GM18867 (cell line): Measurements from ENCODE around the gene SGPL1.

Experiments
- ATAC-seq: cut with Tn5 transposase; IDR thresholded peaks from one replicate; pipeline ENCODE4 v1.9.1; 2021; ENCODE audit warnings: mild to moderate bottlenecking, moderate library complexity; ENCODE audit not compliant: unreplicated experiment

The SGPL1 gene

DNA sequence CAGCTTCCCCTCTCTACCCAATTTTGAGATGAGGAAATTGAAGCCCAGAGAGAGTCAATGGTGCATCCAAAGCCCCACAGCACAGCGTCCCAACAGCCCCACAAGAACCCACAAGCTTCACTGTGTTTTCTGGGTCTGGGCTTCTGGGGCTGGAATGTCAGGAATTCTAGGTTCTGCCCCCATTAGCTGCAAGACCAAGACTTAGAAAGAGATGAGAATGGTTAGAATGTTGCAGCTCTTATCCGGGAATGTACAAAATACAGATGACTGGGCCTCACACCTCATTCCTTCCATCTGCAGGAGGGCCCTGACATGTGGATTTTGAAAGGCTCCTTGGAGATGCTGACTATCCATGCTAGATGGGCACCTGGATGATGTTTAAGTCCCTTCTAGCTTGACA lies 6.0 kb upstream of the SGPL1 start:
- ATAC-seq = no peak

DNA sequence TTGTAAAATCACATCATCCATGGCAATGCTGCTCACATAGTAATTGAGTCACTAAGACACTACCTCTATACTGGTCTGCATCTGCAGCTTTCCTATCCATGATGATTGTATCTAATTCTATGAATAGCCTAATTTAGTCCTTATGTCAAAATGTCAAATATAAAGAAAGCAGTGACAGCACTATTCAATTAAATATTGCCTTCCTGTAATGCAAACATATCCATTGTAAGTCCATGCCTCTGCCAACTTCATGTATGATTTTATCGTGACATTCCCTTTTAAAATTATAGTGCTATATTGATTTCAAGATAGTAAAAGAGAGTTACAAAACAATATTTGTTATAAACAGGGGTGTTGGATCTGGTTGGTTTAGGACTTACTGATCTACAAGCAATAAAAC lies 4.8 kb upstream of the SGPL1 start:
- no peak for ATAC-seq

DNA sequence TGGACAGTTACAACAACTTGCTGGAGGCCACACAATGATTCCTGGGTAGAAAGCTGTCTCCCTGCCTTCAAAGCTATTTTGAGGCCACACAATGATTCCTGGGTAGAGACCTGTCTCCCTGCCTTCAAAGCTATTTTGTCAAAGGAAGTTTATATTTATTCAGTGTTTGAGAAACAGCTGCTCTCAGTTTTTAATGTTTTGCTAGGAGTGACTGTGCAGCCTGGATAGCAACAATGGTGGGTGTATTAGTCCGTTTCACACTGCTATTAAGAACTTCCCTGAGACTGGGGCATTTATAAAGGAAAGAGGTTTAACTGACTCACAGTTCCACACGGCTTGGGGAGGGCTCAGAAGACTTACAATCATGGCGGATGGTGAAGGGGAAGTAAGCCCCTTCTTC lies 3.9 kb upstream of the SGPL1 start:
- ATAC-seq = no peak

DNA sequence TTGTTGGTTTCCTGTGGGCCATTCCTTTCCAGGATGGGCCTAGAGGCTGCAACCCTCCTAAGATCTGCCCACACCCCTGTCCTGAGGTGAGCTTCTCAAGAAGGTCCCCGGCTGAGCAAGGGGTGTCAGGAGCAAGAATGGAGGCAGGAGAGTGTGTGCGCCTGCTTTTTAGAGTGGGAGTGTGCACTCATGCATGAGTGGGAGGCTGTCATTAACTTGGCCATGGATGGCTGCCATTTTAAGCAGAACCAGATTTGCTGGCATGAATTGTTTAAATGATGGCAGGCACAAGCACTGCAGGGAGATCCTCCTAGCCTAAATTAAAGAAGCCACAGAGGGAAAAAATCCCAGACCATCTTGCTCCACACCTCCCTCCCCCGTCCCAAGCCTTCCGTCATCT lies 2.9 kb upstream of the SGPL1 start:
- ATAC-seq = no peak

DNA sequence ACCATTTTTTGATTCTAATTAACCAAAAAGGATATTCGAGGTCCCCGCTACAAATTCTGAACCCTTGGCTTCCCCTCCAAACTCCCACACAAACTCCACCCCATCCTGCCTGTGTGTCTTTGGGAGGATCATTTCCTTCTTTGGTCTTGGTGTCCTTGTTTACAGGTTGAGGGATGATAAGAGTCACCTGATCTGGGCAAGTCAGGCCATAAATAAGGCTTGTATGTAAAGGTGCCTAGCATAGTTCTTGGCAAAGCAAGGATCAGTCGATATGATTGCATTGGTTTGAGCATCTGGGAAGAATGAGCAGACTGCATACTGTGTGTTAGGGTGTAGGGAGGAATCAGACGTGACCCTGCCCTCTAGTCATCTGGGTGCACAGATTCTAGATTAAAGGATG lies 1.6 kb upstream of the SGPL1 start:
- no peak for ATAC-seq

DNA sequence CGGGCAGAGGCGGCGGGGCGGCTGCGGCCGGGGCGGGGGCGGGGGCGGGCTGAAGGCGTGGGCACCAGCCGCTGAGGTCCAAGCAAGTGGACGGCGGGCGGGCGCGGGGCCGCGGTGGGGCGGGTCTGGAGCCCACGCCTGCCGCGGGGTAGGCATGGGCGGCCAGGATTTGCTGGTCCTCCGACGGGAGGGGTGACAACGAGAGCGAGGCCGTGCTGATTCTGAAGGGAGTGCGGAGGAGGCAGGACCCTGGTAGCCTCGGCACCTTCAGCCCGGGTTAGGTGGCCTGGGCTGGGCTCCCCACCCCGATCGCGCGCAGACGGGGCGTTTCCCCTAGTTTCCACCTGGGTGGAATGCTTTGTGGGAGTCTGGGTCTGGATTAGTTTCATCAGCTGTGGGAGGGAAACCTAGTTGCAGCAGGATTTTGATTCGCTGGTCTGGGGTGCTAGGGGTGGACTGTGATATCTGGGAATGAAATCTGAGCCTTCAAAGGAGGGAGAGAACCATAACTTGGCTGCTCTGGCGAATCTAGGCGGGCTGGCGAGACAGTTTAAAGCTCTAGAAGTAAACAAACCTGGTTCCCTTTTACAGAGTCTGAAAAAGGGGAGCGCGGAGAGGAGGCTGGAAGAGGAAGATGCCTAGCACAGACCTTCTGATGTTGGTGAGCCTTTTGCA lies 609 bp downstream of the SGPL1 start:
- peak; percentile 45 for ATAC-seq

DNA sequence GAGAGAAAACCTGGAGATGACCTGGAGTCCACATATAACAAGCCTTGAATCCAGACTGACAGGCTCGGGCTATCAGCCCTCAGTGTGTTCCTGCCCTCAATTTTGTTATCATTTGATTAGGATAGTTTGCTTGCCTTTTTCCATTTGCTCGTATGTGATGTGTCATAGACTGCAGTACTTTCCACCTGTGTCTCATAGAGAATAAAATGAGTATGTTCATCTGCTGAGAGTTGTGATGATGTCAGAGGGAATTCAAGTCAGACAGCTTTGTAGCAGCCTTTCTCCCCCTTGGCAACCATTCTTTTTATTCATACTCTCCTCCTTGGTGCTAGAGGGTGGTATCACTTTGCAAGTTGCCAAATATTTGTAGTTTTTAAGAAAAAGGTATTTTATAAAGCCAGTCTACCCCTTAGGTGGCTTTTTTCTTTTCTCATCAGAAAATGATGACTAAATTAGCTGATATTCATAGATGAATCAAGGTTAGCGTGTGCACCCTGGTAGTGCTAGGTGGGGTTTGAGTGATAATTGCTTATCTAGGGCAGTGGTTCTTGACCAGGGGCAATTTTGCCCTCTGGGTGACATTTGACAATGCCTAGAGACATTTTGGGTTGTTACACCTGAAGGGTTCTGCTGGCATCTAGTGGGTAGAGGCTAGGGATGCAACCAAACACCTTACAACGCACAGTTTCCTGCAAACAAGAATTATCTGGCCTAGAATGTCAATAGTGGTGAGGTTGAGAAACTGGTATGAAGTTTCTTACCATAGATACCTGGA lies 5.4 kb downstream of the SGPL1 start:
- ATAC-seq = no peak

DNA sequence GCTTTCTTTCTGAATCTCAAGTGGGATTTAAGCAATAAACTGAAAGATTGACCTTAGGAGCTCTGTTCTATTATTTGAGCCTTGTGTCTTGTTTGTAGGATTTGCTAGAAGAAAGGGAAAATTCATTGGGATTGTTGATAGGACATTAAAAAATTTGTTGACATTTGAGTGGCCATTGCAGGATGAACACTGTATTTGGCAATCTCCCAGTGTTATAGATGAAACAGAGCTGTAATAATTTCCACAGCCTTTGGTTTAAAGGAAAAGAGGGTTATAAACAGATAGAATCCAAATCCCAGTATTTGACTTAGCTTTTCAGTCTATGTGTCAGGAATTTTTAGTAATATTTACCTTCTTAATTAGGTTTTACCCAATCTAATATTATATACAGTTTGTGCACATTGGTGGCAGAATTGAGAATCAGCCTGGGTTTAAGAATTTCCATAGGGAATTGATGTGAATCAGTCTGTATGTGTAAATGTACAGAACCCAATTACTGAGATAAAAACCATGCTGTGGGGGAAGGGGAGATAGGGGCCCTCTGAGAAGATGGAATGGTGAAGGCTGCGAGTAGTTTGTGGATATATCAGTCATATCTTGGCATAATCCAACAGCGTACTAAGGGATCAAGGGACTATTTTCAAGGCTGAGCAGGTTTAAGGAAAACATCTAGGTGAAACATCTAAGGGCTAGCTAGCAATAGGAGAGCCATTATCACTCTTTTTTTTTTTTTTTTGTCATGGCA lies 6.5 kb downstream of the SGPL1 start:
- no peak for ATAC-seq

DNA sequence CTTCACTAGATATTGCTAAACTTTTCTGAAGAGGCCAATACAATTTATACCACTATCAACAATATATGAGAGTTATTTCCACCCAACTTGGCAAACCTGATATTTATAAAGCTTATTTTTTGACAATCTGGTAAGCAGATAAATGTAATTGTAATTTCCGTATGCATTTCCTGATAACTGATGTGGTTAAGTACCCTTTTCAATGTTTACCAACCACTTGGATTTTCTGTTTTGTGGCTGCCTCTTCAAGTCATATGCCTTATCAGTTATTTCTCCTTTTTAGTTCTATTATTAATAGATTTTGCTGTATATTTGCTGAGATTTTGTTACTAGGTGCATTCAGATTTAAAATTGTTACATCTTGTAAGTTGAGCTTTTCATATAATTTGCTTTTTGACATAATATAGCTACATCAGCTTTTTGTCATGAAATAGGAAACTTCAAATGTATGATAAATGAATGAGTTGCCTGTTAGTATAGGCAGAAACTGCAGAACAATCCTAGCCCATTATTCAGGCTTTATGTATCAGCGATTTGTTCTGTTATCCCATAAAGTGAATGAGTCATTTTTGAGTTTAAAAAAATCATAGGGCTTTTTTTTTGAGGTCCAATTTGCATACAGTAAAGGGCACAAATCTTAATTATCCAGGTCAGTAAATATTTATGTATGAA lies 11.5 kb downstream of the SGPL1 start:
- ATAC-seq = no peak

DNA sequence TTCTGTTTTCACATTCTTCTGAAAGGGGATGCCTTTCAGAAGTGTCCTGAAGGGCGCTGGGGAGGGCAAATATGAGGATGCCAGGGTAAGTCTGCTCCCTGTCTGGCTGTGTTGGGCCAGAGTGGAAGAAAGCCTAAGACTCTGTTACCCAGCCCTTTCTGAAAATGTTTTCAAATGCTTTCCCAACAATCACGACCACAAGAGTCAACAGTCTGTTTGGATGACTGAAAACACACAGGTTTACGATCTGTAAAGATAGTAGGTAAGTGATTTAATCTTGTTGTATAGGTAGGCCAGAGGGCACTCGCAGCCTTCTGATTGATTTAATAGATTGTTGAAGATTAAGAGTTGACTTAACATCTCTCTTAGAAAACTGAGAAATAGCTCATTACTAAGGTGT lies 13.2 kb downstream of the SGPL1 start:
- ATAC-seq = no peak

DNA sequence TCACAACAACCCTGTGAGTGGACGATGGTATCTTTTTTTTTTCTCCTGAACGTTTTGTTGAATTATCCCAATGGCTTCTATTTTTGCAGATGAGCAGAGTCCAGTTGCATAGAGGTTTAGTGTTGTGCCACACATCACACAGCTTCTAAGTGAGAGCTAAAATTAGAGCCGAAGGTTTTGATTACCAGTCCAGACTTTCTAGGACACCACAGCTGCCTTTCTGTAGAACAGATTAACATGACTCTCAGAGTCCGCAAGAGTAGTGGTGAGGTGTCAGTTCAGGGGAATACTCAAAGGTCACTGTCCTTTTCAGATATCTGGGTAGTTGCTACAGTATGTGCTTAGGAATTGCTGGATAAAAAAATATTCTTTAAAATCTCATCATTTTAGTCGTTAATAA lies 13.8 kb downstream of the SGPL1 start:
- ATAC-seq = no peak

DNA sequence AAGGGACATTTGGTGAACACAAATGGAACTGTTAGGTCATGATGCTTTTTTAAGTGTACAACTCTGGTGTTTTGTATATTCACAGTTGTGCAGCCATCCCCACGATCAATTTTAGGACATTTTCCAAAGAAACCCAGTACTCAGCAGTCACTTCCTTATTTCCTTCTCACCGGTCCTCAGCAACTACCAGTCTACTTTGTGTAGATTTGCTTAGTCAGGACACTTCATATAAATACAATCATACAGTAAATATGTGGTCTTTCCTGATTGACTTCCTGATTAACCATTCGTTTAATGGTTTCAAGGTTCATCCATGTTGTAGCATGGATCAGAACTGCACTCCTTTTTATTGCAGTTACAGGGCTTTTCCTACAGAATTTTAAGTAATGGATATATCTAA lies 14.4 kb downstream of the SGPL1 start:
- ATAC-seq = no peak

DNA sequence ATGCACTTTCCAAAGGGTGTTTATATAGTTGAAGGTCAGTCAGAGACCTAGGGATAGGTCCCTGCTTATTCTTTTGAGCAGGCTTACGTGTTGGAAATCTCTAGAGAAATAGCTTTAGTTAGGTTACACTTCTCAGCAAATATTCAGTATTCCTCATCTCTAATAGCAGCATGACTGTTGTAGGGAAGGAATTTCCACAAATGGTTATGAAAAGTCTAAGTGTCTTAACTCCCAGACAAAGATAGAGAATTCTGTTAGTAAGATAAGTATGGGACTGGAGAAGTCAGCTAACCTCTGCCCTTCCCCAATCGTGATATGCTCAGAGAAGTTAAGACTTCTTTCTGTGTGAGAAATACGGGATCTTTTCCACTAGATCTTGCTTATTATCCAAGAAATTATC lies 16.5 kb downstream of the SGPL1 start:
- ATAC-seq = no peak

DNA sequence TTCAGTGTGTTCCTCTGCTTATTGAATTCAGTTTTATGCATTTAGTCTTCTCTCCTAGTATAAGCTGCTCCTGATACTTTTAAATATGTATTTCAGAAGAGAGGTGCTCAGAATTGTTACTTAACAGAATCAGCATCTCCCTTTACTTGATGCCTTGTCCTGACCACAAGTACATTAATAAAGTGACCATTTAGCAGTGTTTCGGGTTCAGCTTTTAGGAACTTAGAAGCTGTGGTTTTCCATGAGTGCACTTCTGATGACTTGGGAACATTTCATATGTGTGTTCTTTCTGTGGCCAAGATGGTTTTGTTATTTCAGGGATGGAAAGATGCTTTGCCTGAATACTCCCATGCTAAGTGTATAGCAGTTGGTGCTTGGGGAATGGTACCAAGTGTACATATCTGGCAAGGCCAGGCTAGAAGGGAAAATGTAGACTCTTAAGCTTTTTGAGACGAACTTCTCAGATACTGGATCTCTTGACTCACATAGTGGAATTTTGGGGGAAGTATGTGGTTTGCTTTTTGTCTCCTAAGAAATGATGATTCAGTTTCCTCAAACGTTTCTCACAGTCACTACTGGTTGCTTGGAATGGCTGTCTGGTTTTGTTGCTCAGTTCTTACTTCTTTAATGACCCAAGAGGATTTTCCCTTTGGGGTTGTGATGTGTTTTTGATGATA lies 17.2 kb downstream of the SGPL1 start:
- ATAC-seq = no peak

DNA sequence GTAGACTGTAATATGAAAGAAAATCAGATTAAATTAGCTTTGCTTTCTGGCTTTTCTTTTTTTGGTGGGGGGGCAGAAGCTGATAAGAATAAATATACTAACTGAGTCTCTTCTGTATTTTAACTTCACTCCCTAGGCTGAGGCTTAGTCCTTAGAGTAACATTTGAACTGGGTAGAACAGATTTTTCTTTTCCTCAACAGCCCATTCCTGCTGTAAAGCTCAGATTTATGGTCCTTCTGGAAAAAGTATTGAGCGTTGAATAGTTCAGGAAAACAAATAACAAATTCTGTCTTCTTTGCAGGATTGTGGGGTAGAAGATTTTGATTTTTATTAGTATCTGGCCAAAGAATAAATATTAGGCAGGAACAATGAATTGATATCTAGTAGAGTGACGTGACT lies 17.9 kb downstream of the SGPL1 start:
- ATAC-seq = no peak

DNA sequence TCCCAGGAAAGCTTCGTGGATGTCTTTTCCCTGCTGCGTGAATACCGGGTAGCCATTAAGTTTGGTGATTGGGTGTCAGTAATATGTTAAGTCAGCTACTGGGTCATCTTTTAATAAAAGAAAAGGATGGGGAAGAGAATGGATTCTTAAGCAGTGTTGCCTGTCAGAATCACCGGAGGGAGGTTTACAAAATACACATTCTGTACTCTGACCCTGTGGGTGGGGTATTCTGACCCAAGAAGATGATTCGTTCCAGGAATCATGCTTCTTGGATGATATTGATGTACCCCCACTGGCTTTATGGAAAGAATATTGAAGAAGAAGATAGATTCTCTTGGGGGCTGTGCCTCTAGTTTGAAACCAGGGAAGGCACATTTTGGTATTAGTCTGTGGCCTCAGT lies 18.3 kb downstream of the SGPL1 start:
- no peak for ATAC-seq

DNA sequence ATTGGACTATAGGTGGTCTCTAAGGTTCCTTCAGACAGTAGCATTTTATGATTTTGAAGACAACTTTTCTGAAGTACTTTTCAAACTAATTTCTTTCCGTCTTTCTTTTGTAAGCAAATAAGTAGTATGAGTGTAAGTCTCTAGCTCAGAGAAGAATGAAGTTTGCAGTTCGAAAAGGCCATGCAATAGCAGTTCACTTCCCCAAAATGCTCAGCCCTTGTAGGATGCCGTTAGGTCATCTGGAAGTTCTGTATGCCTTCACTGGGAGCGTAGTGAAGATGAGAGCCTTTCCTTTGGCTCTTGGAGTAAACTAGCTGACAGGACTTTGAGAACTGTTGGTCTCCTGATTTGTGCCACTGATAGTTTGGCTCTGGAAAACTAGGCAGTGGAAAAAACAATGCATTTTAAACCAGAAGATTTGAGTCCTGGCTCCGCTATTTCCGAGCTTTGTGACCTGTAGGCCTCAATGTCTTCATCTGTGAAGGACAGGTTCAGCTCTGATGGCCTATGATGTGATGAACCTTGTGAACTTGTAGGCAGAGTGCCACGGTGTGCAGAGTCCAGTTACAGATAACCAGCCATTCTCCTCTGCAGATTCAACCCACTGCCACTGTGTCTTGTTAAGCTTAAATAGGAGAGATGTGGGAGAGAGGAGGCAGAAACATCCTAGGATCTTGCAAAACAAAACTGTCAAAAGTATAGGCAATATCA lies 18.8 kb downstream of the SGPL1 start:
- no peak for ATAC-seq

DNA sequence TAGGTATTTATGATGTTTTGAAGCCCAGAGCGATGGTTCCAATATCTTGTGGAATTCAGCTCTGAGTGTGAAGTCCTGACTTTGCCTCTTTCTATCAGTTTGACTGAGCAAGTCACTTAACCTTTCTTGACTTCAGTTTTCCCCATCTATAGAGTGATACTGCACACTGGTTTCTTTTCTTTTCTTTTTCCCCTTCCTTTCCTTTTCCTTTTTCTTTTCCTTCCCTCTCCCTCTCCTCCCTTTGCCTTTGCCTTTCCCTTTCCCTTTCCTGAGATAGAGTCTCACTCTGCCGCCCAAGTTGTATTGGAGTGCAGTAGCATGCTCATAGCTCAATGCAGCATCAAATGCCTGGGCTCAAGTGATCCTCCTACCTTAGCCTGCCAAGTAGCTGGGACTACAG lies 20.6 kb downstream of the SGPL1 start:
- ATAC-seq = no peak

DNA sequence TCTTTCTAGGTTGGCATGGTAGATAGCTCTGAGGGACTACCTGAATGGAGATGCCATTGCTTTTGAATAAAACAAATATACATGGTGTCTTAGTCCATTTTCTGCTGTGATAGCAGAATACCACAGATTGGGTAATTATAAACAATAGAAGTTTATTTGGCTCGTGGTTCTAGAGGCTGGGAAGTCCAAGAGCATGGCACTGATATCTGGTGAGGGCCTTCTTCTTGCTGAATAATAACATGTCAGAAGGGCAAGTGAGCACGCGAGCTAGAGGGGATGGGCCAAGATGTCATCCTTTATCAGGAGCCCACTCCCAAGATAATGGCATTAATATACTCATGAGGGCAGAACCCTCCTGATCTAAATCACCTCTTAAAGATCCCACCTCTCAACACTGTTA lies 21.9 kb downstream of the SGPL1 start:
- ATAC-seq = no peak

DNA sequence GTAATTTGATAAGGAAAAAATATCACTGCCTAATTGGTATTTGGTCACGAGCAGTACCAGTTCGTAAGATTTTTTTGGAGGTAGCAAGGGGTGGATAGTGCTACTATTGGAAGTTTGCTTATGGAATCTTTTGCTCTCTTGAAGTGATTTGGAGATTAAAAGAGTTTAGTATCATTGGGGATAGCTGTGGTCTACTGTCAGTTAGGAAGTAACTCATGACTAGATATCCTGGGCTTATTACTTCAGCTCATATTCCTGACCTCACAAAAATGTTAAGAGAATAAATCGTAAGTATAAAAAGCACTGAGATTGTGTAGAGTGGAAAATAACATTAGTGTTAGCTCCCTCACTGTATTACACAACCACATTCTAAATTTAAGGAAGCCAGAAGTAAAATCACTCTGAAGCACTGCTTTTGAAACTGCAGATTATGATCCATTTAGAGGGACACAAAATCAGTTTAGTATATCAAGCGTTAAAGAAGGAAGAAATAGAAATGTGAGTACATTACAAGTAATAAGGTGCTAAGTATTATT lies 22.6 kb downstream of the SGPL1 start:
- no peak for ATAC-seq
